Measurements from ENCODE around the gene PROCA1.
"Not testable (repeated sequence)": the region's sequence is repeated elsewhere in the genome, so short reads cannot be mapped to it uniquely, and the experiment has no call there.

Gene PROCA1

DNA sequence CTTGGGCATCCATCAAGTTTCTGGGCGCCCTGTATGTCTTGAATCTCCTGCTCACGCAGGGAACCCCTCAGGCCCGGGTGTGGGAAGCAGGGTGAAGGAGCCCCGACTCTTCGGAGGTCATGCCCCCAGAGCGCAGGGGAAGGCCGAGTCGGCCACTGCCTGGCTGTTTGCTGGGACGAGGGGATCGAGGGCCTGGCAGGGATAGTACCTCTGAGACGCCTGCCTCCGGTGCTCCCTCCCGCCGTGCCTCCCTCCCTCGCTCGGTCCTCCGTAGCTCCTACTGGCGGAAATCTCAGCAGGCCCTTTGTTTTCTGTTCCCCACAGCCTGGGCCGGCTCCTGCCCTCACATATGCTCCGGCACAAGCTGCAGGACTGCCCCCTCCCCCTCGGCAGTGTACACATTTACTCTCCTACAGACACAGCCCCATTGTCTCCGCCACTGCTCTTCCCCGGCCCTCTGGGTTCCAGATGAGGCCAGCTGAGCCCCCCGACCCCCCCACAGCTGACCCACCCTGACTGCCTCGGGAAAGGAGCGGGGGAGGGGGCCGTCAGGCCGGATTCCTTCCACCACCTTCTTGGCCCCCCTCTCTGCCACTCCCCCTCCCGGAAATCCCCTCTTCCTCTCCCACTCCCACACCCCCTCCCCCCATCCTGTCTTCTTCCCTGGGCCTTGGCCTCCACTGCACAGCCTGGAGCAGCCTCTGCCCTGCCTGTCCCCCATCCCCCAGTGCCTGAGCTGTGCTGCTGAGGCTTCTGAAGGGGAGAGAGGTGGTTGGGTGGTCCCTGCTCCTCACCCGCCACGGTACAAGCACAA is 33.5 kb upstream of the PROCA1 start:
- DNase-seq, result peak; percentile 58
- in situ Hi-C loops (cut with MboI; ENCODE audit: low pct_unique_long_range_greater_than_20kb, low sequenced_read_pairs), result loop anchor here (25.0 kb wide), 1 partner anchor 367 kb away; no protein-coding TSS in a partner anchor

DNA sequence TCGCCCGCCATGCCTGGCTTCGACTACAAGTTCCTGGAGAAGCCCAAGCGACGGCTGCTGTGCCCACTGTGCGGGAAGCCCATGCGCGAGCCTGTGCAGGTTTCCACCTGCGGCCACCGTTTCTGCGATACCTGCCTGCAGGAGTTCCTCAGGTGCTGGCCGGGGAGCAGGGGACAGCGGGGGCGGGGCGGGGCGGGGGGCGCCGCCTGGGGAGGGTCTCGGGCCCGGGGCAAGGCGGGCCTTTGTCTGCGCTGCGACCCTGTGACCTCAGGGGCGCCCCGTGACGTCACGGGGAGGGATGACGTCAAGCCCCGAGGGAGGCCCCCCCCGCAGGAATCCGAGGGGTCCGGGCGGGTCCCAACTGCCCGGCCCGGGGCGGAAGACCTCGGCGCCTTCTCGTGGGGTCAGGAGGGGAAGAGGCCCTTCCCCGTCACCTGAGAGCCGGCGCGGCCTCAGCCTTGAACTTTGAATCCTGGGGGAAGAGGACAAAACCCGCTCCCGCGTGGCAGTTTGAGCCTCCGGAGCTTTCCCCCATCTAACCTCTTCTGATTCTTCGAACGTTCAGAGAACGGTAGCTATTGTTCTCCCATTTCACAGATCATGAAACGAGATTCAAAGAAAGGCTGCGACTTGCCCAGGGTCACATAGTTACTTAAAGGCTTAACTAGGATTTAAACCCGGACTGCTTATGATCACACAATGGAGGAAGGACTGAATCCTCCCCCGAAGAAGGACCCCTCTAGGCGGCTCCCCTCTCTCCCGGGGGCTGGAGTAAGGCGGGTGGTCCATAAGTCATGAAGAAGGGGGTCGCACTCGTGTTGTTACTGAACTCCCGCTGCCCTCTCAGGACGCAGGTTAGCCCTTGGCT is 32.6 kb upstream of the PROCA1 start:
- peak; percentile 52 for DNase-seq
- in situ Hi-C loops (cut with MboI; ENCODE audit: low pct_unique_long_range_greater_than_20kb, low sequenced_read_pairs), result loop anchor here (25.0 kb wide), 1 partner anchor 368 kb away; no protein-coding TSS in a partner anchor

- in situ Hi-C loops (cut with MboI; ENCODE audit: low pct_unique_long_range_greater_than_20kb, low sequenced_read_pairs), result loop anchor here (25.0 kb wide), 1 partner anchor 369 kb away; no protein-coding TSS in a partner anchor
- DNase-seq, result peak; percentile 90
These were observed 31.8 kb upstream of the PROCA1 start, which contains the start of gene TRAF4 for GRCh38 chr17:28743243-28744103. Gene TRAF4, plus strand, starts transcription at chr17:28744011. Its CDS starts 102 bp downstream, at chr17:28744113.

DNA sequence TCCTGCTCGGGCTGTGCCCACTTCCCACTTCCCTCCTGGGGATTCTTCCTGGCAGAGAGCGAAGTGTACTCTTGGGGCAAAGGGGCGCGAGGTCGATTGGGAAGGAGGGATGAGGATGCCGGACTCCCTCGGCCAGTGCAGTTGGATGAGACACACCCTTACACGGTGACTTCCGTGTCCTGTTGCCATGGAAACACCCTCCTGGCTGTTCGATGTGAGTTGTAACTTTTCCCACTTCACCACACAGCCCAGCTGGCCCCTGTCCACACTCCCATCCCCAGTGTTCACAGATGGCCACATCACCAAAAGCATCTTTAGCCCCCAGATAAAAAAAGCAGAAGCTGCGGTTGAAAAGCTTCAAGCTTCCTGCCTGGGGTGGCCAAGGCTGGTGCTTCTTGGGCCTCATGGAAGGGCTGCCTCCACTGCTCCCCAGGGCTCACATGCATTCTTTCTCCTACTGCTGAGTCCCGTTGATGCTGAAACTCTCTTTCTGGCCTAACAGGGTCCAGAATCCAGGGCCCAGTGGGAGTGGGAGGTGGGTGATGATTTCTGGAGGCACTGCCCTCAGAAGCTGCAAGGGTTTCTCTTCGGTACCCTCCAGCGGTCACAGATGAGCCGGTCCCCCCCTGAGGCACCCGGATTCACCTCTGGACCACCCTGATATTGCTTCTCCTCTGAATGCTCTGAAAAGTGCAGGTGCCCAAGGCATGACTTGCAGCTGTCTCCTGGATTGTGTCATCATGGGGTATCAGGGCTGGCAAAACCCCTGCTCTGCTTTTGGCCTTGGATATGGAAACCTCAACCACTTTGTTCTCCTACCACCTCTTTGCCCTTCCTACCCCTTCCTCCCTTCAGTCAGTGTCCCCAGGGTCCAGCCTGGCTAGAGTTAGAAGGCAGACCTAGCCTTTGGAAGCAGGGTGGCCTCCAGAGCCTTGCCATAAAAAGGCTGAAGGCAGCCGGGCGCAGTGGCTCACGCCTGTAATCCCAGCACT is 30.0 kb upstream of the PROCA1 start:
- in situ Hi-C loops (cut with MboI; ENCODE audit: low pct_unique_long_range_greater_than_20kb, low sequenced_read_pairs), result loop anchor here (25.0 kb wide), 1 partner anchor 371 kb away; no protein-coding TSS in a partner anchor
- peak; percentile 96 for DNase-seq

- in situ Hi-C loops (cut with MboI; ENCODE audit: low pct_unique_long_range_greater_than_20kb, low sequenced_read_pairs), result loop anchor here (25.0 kb wide), 1 partner anchor 372 kb away; no protein-coding TSS in a partner anchor
- DNase-seq, result no peak
These were observed 29.0 kb upstream of the PROCA1 start for GRCh38 chr17:28740406-28741357.

GRCh38 chr17:28738680-28739384 is 27.1 kb upstream of the PROCA1 start:
- no peak for DNase-seq
- in situ Hi-C loops (cut with MboI; ENCODE audit: low pct_unique_long_range_greater_than_20kb, low sequenced_read_pairs), result loop anchor here (25.0 kb wide), 1 partner anchor 373 kb away; no protein-coding TSS in a partner anchor

DNA sequence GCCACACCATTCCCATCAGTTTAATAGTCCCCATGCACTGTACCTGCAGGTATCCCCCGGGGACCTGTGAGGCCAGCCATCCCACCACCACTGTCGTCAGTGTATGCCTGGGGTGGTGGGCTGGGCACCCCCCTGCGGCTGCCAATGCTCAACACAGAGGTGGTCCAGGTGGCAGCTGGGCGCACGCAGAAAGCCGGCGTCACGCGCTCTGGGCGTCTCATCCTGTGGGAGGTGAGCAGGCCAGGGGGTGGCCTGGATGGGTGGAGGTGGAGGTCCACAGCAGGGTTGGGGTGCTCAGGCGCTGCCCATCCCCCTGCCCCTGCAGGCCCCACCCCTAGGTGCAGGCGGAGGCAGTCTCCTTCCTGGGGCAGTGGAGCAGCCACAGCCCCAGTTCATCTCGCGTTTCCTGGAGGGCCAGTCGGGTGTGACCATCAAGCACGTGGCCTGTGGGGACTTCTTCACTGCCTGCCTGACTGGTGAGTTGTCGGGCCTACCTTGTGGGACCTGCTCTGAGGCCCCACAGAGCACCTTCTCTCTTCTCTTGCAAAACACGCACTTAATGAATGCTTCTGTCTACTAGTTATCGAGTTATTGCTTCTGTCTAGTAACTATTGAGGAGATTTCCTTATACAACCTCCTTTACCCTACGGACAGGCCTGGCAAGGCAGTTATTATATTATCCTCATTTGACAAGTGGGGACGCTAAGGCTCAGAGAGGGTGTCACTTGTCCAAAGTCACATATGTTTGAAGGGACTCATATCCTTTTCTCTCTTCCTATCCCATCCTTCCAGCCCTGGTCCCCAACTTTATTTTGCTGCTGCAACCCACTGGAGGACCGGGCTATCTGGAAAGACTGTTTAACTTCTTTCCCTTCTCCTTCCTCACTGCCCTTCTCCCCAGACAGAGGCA is 26.3 kb upstream of the PROCA1 start:
- DNase-seq, result peak; percentile 43
- in situ Hi-C loops (cut with MboI; ENCODE audit: low pct_unique_long_range_greater_than_20kb, low sequenced_read_pairs), result loop anchor here (25.0 kb wide), 1 partner anchor 374 kb away; no protein-coding TSS in a partner anchor

- no peak for DNase-seq
- in situ Hi-C loops (cut with MboI; ENCODE audit: low pct_unique_long_range_greater_than_20kb, low sequenced_read_pairs), result loop anchor here (25.0 kb wide), 1 partner anchor 375 kb away; no protein-coding TSS in a partner anchor
These were observed 25.6 kb upstream of the PROCA1 start for GRCh38 chr17:28737316-28737715.

DNA sequence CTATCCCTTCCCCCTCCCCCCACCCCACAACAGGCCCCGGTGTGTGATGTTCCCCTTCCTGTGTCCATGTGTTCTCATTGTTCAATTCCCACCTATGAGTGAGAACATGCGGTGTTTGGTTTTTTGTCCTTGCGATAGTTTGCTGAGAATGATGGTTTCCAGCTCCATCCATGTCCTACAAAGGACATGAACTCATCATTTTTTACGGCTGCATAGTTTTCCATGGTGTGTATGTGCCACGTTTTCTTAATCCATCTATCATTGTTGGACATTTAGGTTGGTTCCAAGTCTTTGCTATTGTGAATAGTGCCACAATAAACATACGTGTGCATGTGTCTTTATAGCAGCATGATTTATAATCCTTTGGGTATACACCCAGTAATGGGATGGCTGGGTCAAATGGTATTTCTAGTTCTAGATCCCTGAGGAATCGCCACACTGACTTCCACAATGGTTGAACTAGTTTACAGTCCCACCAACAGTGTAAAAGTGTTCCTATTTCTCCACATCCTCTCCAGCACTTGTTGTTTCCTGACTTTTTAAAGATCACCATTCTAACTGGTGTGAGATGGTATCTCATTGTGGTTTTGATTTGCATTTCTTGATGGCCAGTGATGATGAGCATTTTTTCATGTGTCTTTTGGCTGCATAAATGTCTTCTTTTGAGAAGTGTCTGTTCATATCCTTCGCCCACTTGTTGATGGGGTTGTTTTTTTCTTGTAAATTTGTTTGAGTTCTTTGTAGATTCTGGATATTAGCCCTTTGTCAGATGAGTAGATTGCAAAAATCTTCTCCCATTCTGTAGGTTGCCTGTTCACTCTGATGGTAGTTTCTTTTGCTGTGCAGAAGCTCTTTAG is 24.5 kb upstream of the PROCA1 start:
- in situ Hi-C loops (cut with MboI; ENCODE audit: low pct_unique_long_range_greater_than_20kb, low sequenced_read_pairs), result loop anchor here (25.0 kb wide), 1 partner anchor 376 kb away; no protein-coding TSS in a partner anchor
- DNase-seq, result not testable (repeated sequence)

DNA sequence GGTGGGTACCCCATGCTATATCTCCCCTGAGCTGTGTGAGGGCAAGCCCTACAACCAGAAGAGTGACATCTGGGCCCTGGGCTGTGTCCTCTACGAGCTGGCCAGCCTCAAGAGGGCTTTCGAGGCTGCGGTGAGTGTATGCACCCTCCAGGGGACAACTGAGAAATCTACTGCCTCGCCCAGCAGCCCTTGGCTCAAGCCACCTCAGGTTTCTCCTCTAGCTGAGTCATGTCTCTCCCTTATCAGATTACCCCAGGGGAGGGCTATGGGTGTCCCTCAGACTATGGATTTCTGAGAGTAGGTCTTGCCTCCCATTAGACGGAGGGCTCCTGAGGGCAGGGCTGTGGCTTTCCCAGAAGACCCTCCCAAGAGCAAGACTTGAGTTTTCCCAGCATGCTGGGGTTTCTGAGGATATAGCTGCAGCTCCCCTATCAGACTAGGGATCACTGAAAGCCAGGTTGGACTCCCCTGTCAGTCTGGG is 23.6 kb upstream of the PROCA1 start:
- in situ Hi-C loops (cut with MboI; ENCODE audit: low pct_unique_long_range_greater_than_20kb, low sequenced_read_pairs), result loop anchor here (25.0 kb wide), 1 partner anchor 377 kb away; no protein-coding TSS in a partner anchor
- DNase-seq, result no peak

- in situ Hi-C loops (cut with MboI; ENCODE audit: low pct_unique_long_range_greater_than_20kb, low sequenced_read_pairs), result loop anchor here (25.0 kb wide), 1 partner anchor 378 kb away; no protein-coding TSS in a partner anchor
- DNase-seq, result no peak
These were observed 23.1 kb upstream of the PROCA1 start for GRCh38 chr17:28734712-28735241.

DNA sequence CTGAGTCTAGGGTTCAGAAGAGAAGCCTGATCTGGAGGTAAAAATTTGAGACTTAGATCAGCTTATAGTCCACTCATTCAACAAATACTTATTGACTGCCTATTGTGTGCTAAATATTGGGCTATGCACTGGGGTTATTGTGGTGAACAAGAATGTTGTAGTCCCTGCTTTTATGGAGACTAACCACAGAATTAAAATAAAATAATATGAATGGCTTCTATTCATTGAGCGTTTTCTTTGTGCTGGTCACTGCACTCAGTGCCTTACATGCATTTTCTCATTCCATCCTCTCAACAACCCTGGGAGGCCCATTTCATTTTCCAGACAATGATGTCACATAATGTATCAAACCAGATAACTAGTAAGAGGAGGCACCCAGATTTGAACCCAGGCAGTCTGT is 21.7 kb upstream of the PROCA1 start:
- in situ Hi-C loops (cut with MboI; ENCODE audit: low pct_unique_long_range_greater_than_20kb, low sequenced_read_pairs), result loop anchor here (25.0 kb wide), 1 partner anchor 379 kb away; no protein-coding TSS in a partner anchor

GRCh38 chr17:28729950-28730330 is 18.3 kb upstream of the PROCA1 start:
- in situ Hi-C loops (cut with MboI; ENCODE audit: low pct_unique_long_range_greater_than_20kb, low sequenced_read_pairs), result loop anchor here (25.0 kb wide), 1 partner anchor 382 kb away; no protein-coding TSS in a partner anchor

More for the DNA sequence above, 21.7 kb upstream of the PROCA1 start:
- no peak for DNase-seq

More at GRCh38 chr17:28729950-28730330, 18.3 kb upstream of the PROCA1 start:
- no peak for DNase-seq

Measured in KBM-7 (cell line).